ENCODE results near the gene PCNX3. TPM values are rescaled to one million over a fixed set of nuclear protein-coding genes. Genes with fewer than 3 reads are reported as not detected.

Gene PCNX3
- total RNA-seq, 1 donor from 2014 or later = 61.8 TPM

GRCh38 chr11:65636108-65637031 lies 20.8 kb downstream of the PCNX3 start:
- intact Hi-C loops (cut with micrococcal nuclease) = no loop called here

DNA sequence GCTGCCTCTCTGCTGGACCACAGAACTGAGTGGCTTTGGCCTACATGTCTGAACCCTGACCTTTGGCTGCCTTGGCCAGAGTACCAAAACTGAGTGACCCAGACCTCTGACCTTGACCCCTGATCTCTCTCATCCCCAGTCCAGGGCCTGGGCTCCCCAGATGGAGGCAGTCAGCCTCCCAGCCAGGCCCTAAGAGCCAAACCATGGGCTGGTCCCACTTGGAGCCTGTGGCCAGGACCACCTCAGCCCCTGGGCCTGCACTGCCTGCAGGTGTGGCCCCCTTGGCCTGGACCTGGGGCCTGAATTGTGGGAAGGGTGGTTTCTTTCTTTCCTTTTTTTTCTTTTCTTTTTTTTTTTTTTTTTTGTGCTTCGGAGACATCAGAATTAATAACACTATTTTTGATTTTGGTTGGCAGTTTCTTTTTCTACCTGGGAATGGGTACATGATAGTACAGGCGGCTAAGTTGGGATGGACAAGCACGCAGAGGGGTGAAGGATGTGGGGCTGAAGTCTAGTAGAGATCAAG lies 21.5 kb downstream of the PCNX3 start:
- intact Hi-C loops (cut with micrococcal nuclease) = no loop called here

DNA sequence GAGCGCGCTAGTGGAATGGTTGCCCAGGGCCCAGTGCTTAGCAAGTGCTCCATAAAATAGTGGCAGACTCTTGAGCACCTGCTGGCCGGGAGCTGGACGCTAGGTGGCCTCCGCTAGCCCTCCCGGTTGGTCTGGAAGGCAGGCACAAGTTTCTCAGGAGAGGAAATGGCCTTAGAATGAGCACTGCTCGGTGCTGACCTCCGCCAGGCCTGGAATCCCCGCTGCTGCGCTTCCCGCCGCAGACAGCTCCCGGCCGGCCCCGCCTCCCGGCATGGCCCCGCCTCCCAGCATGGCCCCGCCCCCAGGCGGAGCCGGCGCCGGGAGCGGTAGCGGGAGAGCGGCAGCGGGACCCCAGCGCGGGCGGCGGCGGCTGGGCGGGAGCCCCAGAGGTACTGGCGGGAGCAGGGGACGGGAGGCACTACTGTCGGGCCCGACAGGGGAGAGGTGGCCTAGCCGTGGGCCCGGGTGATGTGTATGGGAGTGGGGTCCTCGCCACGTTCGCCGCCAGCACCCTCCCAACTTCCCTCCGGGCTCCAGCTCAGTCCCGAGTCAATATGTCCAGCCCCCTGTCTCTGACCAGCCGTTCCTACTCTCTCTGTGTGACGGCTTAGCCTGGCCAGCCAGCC lies 22.3 kb downstream of the PCNX3 start, which contains the start of gene SIPA1:
Gene SIPA1, plus strand, starts transcription at position 308 of the 626 bp plus-strand sequence. CDS start 2,821 bp downstream, outside the sequence.
- intact Hi-C loops (cut with micrococcal nuclease) = loop anchor here (1.0 to 2.0 kb wide), 4 partner anchors 23 to 75 kb away; partner anchors contain the start of genes KAT5 and PCNX3

DNA sequence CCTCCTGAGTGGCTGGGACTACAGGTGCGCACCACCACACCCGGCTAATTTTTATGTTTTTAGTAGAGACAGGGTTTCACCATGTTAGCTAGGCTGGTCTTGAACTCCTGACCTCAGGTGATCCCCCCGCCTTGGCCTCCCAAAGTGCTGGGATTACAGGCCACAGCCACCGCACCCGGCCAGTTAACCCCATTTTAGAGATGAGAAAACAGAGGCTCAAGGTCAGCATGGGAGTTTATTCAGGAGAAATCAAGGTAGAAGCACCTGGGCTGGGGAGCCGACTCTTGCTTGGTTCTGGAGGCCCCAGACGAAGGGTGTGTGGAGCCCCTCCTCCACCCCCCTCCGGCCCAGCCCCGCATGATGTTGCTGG lies 23.6 kb downstream of the PCNX3 start:
- intact Hi-C loops (cut with micrococcal nuclease) = loop anchor here (1.0 to 2.0 kb wide), 4 partner anchors 13 to 99 kb away; partner anchors contain the start of gene KAT5

DNA sequence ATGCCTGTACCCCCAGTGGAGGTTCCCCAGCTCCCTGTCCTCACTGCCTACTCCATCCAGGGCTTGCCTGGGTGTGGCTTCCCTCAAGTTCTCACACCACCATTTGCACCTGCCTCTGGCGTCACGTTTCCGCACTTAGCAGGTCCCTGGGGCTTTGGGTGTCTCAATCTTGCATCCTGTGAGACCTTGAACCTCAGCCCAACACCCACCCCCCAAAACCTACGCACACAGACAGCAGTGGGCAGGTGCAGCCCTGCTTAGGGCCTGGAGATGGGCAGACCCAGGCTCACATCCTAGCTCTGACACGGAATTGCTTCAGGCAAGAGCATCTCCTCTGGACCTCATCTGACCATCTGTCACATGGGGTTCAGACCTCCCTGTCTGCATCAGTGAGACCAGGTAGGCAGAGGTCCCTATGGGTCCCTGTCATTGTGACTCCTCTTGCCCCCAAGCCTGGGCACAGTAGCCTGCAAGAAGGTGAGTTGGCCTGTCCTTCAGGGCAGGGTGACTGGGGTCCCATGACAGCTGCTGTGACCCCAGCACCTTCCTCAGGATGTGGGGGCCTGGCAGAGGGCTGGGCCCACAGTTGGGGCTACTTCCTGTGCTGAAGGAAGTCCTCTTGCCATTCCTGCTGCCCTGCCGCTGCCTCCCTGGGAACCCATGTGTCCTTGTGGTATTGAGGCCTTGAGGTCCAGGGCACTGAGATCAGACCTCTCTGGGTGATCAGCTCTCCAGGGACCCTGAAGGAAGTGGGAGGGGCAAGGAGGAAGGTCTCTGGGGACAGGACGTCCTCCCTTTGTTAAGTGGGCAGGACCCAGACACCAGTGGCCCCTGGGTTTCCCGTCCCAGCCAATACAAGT lies 24.3 kb downstream of the PCNX3 start:
- intact Hi-C loops (cut with micrococcal nuclease) = loop anchor here (1.0 to 2.0 kb wide), 4 partner anchors 12 to 100 kb away; partner anchors contain the start of gene KAT5

DNA sequence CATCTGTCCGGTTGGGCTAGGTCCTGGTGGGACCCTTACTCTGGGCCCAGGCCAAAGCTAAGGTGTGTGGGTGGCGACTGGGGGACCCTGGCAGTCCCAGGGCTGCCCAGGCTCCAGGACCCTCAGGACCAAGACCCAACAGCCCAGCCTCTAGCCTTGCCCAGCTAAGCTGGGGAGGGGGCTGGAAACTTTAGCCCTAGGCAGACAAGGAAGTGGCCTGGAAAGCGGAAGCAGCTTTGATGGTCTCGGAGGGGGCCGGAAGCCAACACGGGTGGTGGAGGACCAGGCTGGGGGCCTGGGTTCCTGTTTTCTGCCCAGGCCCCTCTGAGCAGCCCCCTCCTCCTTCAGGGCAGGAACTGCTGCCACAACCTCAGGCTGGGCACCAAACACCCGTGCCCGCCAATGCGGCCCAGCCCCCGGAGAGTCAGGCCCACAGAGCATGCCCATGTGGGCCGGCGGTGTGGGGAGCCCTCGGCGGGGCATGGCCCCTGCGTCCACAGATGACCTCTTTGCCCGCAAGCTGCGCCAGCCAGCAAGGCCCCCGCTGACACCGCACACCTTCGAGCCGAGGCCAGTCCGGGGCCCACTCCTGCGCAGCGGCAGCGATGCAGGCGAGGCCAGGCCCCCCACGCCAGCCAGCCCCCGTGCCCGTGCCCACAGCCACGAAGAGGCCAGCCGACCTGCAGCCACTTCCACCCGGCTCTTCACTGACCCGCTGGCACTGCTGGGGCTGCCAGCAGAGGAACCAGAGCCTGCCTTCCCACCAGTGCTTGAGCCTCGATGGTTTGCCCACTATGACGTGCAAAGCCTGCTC lies 25.1 kb downstream of the PCNX3 start:
- intact Hi-C loops (cut with micrococcal nuclease) = no loop called here

DNA sequence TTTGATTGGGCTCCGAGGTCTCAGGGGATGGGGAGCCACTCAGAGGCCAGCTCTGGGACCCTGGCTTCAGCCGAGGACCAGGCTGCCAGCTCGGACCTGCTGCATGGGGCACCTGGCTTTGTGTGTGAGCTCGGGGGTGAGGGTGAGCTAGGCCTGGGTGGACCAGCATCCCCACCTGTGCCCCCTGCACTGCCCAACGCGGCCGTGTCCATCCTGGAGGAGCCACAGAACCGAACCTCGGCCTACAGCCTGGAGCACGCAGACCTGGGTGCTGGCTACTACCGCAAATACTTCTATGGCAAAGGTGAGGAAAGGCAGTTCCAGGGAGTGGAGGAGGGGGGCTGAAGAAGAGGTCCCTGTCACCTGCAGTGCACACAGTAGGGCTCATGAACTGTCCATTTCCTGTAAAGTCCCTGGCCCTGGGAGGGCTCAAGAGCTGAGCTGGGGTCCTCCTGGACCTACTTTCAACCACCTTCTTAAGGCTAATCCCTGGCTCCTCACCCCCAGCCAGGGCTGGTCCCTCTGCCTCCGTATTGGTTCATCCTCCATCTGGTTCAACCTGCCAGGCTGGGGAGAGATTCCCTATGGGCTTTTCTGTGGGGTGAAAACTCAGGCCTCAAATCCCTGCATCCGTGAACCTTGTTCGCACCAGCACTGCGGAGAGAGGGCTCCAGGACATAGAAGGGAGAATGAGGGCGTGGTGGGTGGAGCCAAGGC lies 25.9 kb downstream of the PCNX3 start:
- intact Hi-C loops (cut with micrococcal nuclease) = no loop called here

DNA sequence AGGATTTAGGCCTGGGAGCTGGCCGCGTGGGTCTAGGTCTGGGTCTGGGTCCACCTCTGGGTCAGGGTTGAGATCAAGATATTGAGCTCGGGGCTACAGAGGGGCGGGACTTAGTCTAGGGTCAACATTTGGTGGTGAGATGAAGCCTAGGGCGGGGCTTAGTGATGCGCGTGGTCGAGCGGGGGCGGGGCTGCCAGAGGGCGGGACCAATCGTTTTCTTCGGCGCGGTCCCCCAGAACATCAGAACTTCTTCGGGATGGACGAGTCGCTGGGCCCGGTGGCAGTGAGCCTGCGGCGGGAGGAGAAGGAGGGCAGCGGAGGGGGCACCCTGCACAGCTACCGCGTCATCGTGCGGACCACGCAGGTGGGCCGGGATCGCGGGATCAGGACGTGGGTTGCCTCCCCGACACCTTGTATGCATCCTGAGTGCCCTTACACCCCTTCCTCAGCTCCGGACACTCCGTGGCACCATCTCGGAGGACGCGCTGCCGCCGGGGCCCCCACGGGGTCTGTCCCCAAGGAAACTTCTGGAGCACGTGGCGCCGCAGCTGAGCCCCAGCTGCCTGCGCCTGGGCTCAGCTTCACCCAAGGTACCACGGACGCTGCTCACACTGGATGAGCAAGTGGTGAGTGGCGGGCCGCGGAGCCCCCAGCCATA lies 26.6 kb downstream of the PCNX3 start:
- intact Hi-C loops (cut with micrococcal nuclease) = no loop called here

DNA sequence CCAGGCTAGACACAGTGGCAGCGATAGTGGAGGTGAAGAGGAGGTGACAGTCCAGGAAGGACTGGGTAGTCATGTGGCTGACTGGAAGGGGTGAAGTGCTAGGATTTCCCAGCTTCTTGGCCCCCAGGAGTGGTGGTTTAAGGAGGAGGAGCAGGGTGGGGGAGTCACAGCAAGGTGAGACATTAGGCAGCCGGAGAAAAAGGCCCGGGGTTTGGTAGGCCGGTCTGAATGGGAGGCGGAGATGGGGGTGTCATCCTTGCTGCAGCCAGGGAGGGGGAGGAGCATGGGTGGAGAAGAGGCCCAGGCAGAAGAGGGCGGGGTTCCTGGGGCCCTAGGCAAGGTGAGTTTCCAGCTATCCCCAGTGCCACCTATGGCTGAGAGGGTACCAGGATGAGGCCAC lies 28.4 kb downstream of the PCNX3 start:
- intact Hi-C loops (cut with micrococcal nuclease) = no loop called here

- intact Hi-C loops (cut with micrococcal nuclease) = no loop called here
Observed at GRCh38 chr11:65644837-65645236, 29.3 kb downstream of the PCNX3 start.

- intact Hi-C loops (cut with micrococcal nuclease) = no loop called here
Observed at GRCh38 chr11:65645710-65646109, 30.1 kb downstream of the PCNX3 start.

GRCh38 chr11:65646288-65646957 lies 30.8 kb downstream of the PCNX3 start:
- intact Hi-C loops (cut with micrococcal nuclease) = no loop called here

DNA sequence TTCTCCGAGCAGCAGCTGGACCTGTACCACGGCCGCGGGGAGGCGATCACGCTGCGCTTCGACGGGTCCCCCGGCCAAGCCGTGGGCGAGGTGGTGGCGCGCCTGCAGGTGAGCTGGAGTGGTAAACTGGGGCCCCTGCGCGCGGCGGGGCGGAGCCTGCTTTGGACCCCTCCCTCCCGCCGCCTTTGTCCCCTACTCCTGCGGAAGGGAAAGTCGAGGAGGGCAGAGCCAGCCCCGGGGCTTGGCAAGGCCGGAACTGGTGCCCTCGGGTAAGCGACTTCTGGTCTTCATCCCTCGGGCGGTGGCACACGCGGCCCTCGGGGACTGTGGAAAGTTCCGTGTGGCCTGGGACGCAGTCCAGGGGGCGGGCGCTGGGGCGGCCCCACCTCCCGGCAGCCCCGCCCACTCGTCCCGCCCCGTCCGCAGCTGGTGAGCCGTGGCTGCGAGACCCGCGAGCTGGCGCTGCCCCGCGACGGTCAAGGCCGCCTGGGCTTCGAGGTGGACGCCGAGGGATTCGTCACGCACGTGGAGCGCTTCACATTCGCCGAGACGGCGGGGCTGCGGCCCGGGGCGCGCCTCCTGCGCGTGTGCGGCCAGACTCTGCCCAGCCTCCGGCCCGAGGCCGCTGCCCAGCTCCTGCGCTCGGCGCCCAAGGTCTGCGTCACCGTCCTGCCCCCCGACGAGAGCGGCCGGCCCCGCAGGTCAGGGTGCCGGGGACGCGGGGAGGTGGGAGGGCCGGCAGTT lies 31.6 kb downstream of the PCNX3 start:
- intact Hi-C loops (cut with micrococcal nuclease) = no loop called here

DNA sequence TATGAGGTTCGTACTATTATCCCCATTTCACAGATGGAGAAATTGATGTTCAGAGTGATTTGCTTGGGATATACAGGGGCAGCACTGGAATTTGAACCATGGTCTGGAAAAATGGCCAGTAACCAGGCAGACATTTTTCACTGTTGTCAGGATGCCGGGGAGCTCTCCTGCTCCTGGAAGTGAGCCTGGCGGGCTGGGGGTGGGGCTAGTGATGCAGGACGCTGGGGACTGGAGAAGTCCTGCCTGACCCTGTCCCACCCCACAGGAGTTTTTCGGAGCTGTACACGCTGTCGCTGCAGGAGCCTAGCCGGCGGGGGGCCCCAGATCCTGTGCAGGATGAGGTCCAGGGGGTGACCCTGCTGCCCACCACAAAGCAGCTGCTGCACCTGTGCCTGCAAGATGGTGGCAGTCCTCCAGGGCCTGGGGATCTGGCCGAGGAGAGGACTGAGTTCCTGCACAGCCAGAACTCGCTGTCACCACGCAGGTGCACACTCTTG lies 33.5 kb downstream of the PCNX3 start:
- intact Hi-C loops (cut with micrococcal nuclease) = no loop called here

GRCh38 chr11:65649656-65650546 lies 34.3 kb downstream of the PCNX3 start:
- intact Hi-C loops (cut with micrococcal nuclease) = no loop called here

- intact Hi-C loops (cut with micrococcal nuclease) = no loop called here
Observed at GRCh38 chr11:65650547-65651338, 35.2 kb downstream of the PCNX3 start.

All from T-helper 1 cell treated with Interleukin-12 subunit alpha and Interleukin-12 subunit beta and Interleukin-4 antibody, amounts not matched to agents 30 ng/mL and 1 ng/mL, for 36 hours (primary cell).